Stimulated activated CD4-positive, alpha-beta T cell treated with anti-CD3 and anti-CD28 coated beads, Interleukin-2, amount 100 ng/mL, for 48 hours (primary cell): ENCODE data around the gene ABLIM2.

Experiments
- DNase-seq, 2 donors: peaks; one replicate each; pipeline ENCODE4 v3.0.0-alpha.2; 2020

Gene ABLIM2

DNA sequence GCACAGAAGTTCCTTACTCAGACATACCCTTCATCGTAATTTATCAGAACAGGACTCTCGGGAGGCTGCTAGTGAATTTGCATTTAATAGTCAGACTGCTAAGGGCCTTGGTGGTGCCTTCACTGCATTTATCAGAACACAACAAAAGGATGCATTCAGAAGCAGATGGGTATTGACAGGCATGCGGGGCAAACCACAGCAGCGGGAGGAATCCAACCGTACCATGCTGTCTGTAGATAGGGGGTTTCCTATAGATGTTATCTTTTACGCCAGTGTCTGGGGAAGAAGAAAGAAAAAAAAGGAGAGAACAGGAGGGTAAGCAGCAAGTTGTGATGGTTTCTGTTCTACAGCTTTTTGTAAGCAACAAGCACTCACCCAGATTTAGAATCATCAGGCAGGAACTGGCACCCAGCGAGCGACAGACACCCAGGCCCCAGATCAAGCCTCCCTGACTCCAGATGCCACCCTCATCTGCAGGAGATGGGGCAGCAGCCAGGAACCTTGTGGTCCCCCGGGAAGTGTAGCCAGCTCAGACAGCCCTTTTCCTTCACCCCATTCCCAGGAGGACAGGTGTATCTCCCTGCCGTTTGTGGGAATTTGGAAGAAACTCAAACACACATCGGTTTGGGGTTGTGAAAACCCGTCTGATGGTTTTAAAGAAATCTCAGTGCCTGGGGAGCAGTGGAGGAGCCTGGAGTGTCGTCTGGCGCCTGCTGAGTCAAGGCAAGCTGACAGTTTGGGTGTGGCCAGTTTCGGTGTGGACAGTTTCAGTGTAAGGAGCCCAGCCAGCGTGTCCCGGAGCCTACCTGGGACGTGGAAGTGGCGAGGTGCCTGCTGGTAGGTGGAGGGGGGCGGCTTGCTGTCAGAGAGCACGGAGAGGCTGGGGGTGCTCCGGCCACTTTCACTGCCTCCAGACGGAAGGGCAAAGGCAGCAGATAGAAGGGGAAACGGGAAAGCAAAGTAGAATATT, 138.9 kb downstream of the ABLIM2 start:
- no peak for DNase-seq

DNA sequence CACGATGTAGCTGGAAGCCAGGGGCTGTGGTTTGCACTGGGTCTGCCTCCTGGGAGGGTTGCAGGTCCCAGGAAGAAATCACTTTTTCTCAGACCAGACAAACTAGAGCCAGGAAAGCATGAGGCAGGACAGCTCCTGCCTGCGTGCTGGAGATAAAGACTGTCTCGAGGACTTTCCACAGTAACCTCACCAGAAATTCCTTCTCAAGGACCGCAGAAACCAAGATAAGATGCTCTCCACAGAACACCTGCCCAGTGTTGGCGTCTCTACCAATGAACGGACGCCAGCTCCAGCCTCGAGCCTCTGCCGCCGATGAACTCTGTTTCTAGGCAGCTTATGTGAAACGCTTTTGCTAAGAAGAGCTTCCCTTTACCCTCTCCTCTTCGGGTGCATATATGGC, 142.1 kb downstream of the ABLIM2 start:
- DNase-seq = no peak

GRCh38 chr4:8015512-8015911, 143.1 kb downstream of the ABLIM2 start:
- DNase-seq = no peak

DNA sequence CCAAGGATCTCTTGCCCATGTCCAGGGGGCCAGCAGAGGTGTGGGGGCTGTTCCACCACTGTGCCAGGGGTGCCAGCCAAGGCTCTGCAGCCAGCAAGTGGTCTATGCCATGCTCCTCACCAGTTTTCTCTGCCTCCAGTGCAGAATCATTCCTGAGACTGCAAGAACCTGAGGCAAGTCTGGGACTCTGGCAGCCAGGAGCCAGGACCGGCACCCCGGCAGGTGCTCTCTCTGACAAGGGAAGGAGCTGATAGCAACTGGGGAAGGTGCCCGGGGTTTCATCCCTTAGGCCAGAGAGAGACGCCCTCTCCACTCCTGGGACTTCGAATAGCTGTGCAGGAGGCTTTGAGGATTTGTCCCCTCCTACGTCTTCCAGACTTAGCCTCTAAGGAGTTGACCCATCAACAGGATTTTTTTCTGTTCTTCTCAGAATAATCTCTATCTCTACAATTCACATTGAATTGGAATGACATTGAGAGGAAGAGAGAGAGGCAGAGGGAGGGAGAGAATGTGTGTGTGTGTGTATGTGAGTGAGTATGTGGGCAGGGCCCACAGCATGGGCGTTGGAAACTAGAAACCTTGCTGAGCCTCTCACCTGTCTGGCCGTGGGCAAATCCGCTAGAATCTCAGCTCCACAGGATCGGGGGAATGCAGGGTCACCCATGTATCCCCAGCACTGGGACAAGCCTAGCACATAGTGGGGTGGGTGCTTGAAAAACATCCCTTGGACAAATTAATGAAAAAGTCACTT, 144.5 kb downstream of the ABLIM2 start:
- DNase-seq = no peak

DNA sequence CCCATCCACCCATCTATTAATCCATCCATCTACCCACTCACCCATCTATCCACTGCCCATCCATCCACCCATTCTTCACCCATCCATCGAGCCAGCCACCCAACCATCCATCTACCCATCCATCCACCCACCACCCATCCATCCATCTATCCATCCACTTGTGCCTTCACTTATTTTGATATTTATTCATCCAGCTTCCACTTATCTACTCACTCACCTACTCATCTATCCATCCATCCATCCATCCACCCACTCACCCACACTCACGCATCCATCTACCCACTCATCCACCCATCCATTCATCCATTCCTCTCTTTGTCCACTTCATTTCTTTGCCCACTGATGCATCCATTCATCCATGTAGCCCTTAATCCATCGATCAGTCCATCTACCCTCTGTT, 146.1 kb downstream of the ABLIM2 start:
- DNase-seq = no peak

- DNase-seq = no peak
Measured at GRCh38 chr4:8010618-8011017, 148.0 kb downstream of the ABLIM2 start.

DNA sequence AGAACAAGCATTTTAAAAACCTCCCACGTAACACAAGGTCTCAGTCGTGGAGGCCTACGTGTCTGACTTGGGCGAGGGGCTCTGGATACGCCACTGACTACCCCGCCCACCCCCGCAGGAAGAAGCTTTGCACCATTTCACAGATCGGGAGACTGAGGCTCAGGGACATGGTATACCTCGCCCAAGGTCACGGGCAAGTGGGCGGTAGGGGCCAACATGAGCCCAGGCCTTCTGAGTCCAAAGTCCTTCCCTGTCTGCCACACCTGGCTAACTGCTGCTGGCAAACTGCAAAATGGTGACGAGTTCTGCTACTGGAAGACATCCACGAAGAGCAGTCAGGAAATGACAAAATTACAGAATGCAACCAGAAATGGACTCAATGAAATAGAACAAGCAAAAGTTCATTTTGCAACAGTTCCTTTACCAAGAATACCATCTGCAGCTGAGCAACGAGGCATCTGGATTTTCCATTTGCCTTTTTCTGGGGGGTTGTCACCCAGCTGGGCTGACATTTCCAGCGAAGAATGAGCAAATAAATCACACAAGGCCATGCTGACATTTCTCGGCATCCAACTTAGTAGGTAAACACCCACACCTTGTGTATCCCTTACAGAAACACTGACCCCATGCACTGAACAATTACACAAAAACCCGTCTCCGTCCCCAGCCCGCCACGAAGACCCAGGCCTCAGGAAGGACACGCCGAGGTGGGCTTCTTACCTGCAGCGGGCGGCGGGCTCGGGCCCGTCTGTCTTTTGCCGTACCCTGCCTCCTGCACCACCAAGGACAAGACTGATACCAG, 148.7 kb downstream of the ABLIM2 start:
- DNase-seq = no peak

DNA sequence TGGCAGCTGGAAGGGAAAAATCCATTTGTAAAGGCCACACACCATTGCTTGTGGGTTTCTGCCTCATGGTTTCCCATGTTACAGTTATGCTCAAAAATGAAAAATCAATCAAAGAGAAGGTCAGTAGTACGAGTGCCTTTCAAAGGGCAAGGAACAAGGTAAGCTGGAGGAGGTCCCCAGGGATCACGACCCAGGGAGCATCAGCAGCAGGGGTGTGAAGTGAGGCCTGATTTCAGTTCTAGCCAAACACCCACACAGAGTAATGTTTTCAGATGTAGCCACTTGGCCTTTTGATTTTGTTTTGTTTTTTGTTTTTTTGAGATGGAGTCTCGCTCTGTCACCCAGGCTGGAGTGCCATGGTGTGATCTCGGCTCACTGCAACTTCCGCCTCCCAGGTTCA, 149.5 kb downstream of the ABLIM2 start:
- no peak for DNase-seq

DNA sequence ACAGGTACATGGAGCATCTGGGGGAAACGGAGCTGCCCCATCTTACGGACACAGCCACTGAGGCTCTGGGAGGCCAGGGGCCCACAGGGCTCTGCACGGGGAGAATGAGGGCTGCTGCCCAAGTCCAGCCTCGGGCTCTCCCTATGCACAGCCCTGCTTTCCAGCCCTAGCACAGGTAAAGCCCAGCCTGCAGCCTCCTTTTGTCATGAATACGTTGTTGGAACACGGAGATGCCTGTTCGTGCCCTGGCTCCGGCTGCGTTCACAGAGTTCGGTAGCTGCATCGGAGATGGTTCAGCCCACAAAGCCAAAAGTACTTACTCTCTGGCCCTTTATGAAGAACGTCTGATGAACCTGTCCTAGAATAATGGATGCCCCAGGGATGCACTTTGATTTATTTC, 150.2 kb downstream of the ABLIM2 start:
- no peak for DNase-seq

- no peak for DNase-seq
Measured at GRCh38 chr4:8007581-8007980, 151.0 kb downstream of the ABLIM2 start.

GRCh38 chr4:8006471-8006870, 152.1 kb downstream of the ABLIM2 start:
- DNase-seq = no peak

DNA sequence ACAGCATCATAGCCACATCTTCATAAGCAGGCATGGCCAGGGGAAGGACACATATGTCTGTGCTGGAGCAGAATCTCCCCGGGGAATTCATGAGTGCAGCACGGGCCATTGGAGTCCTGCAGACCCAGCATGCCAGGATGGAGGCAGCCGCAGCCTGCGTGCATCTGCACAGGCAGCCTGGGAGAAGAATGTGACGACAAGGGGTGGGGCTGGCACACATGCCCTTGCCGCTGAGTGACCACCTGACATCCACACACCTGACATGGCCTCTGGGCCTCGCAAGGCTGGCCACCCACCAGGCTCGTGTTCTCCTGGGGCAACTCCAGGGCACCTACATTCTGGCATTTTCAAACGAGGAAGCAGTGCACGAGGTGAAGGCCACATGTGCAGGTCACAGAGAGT, 152.8 kb downstream of the ABLIM2 start:
- DNase-seq = no peak

DNA sequence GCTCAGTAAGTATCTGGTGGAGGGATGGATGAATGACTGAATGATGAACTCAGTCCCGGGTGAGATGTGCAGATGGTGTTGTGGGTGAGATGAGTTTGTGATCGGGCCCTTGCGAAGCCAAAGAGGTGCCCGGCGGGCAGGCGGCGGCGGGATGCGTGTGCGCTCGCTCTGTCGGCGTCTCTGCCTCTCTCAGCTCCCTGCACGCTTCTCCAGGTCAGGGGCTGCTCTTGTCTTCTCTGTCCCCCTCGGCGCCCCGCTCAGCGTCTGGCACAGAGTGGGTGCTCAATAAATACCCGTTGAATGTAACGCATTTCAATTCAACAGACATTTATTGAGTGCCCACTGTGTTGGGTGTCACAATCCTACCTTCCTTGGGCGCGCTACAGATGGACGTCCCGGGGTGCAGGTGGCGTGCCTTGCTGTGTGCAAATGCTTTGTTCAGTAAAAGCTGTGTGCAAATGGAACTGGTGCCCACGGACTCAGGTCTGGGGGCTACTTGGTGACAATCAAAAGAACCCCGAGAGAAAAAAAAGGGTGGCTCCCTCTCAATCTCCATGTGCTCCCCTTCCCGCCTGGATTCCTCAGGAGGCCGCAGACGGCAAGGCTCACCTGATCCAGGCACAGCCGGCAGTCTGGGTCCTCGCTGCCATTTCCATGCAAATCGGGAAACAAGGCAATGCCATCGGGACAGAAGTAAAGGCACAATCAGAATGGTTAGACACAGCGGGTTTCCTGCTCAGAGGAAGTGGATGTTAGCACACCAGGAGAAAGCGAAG, 153.4 kb downstream of the ABLIM2 start:
- DNase-seq = no peak

GRCh38 chr4:8004066-8004465, 154.5 kb downstream of the ABLIM2 start:
- no peak for DNase-seq

GRCh38 chr4:8002525-8003309, 155.9 kb downstream of the ABLIM2 start:
- no peak for DNase-seq

DNA sequence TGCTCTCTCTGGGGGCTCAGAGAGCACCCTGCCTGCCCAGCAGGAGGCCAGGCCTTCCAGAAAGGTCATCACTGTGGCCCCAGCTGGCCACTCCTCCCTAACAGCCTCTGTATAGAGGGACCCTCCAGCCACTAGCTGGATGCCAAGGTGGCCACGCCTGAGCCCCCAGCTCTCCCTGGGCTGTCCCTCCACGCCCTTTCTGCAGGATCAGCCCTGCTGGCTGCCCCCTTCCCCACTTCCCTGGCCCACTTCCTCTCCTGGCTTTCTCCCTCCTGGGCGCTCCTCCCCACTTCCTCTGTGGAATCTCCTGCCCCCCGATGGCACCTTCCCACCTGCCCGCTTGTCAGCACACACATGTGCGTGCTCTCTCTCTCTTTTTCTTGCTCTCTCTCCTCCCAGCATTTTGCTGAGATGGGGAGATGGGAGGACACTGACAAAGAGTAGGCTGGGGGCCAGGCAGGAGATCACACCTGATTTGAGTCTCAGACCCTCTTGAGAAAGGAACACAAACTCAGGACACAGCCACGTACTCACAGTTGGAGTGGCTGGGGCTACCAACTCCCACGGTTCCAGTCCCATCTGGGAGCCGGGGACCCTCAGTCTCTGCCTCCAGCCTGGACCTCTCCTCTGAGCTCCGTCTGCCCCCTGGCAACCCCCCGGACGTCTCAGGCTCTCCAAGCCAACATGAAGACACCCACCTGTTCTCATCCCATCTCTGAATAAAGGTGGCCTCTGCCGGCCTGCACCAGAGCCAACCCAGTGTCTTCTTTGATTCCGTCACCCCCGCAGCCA, 156.9 kb downstream of the ABLIM2 start:
- no peak for DNase-seq

GRCh38 chr4:8000721-8001491, 157.7 kb downstream of the ABLIM2 start:
- no peak for DNase-seq

DNA sequence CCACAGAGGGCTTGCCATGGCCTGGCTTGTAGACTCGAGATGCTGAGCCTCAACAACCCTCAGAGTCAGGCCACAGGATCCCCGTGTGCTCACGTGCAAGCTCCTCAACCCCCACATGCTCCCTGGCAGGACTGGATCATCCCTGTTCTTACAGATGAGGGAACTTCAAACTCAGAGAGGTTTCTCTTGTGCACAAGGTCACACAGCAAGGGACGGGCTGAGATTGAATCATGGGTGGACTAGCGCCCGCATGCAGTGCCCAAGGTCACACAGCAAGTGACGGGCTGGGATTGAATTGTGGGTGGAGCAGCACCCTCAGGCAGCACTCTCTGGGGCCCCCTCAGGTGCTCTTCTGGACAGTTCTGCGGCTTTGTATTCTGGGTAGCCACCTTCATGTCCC, 158.4 kb downstream of the ABLIM2 start:
- no peak for DNase-seq

DNA sequence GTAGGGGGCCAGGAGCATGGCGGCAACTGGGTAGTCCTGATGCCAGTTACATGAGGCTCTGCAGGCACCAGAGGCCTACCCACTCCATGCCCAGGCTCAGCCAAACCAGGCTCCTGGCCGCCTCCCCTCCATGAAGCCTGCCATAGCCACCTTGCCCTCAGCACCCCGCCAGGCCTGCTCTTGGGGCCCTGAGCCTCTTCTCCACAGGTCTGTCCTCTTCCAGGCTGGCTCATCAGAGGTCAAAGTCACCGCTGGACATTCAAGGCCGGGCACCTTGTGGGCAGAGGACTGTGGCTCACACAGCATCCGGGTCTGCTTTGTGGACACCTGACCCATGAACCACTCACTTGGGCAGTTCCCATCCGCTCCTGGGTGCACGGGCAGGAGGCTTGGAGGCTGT, 158.9 kb downstream of the ABLIM2 start:
- DNase-seq = no peak

DNA sequence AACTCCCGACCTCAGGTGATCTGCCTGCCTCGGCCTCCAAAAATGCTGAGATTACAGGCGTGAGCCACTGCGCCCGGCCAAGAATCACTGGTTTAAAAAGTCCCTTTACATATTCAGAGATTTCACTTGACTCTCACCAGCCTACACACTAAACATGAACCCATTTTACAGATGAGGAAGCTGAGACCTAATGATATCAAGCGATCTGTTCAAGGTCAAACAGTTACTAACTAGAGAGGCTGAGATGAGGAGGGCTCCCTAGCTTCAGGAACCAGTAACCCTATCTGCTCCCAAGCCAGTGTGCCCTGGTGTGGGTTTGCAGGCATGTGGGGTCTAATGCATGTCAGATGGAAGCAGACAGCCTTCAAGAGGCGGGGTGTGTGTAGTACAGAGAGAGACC, 159.3 kb downstream of the ABLIM2 start:
- DNase-seq = no peak
